HG03159 (cell line): Measurements from ENCODE around the gene DAAM1.
A peak's percentile ranks its signal among the peaks of the same experiment; 100 is the strongest.

Experiments used
- ATAC-seq: cut with Tn5 transposase; IDR thresholded peaks from one replicate; pipeline ENCODE4 v1.9.1; 2021; ENCODE audit warnings: mild to moderate bottlenecking, moderate library complexity; ENCODE audit not compliant: unreplicated experiment

DAAM1 gene

GRCh38 chr14:59215757-59216156 lies 27.3 kb downstream of the DAAM1 start:
- ATAC-seq = no peak

GRCh38 chr14:59217011-59217410 lies 28.5 kb downstream of the DAAM1 start:
- ATAC-seq = no peak

GRCh38 chr14:59221568-59221967 lies 33.1 kb downstream of the DAAM1 start:
- no peak for ATAC-seq

- no peak for ATAC-seq
These were observed 35.9 kb downstream of the DAAM1 start for GRCh38 chr14:59224341-59224740.

GRCh38 chr14:59225281-59225680 lies 36.8 kb downstream of the DAAM1 start:
- no peak for ATAC-seq

- no peak for ATAC-seq
These were observed 40.0 kb downstream of the DAAM1 start for GRCh38 chr14:59228421-59228820.

GRCh38 chr14:59229653-59230406 lies 41.4 kb downstream of the DAAM1 start:
- no peak for ATAC-seq

GRCh38 chr14:59236195-59236594 lies 47.7 kb downstream of the DAAM1 start:
- no peak for ATAC-seq

GRCh38 chr14:59238216-59238615 lies 49.7 kb downstream of the DAAM1 start:
- no peak for ATAC-seq

GRCh38 chr14:59239022-59239421 lies 50.6 kb downstream of the DAAM1 start:
- no peak for ATAC-seq

GRCh38 chr14:59240356-59240755 lies 51.9 kb downstream of the DAAM1 start:
- peak; percentile 92 for ATAC-seq

- ATAC-seq = no peak
These were observed 52.7 kb downstream of the DAAM1 start for GRCh38 chr14:59241121-59241520.

- no peak for ATAC-seq
These were observed 54.7 kb downstream of the DAAM1 start for GRCh38 chr14:59243174-59243573.

GRCh38 chr14:59244581-59244980 lies 56.1 kb downstream of the DAAM1 start:
- ATAC-seq = no peak

- ATAC-seq = peak; percentile 80
These were observed 57.4 kb downstream of the DAAM1 start for GRCh38 chr14:59245809-59246295.

- ATAC-seq = no peak
These were observed 58.1 kb downstream of the DAAM1 start for GRCh38 chr14:59246566-59246965.

GRCh38 chr14:59247801-59248584 lies 59.5 kb downstream of the DAAM1 start:
- ATAC-seq = no peak

GRCh38 chr14:59249029-59249428 lies 60.6 kb downstream of the DAAM1 start:
- no peak for ATAC-seq

- no peak for ATAC-seq
These were observed 63.6 kb downstream of the DAAM1 start for GRCh38 chr14:59251811-59252771.

- no peak for ATAC-seq
These were observed 64.5 kb downstream of the DAAM1 start for GRCh38 chr14:59252772-59253500.
